Stromal cell of bone marrow (primary cell): ENCODE results near the gene KIF4B.

Experiments used
- DNase-seq: peaks from one replicate; pipeline ENCODE4 v3.0.0-alpha.2; 2012; ENCODE audit warnings: low read depth

Gene KIF4B

GRCh38 chr5:155057626-155058025, 44.1 kb downstream of the KIF4B start:
- DNase-seq, result no peak

GRCh38 chr5:155064580-155064979, 51.0 kb downstream of the KIF4B start:
- no peak for DNase-seq

GRCh38 chr5:155066886-155067595, 53.5 kb downstream of the KIF4B start:
- no peak for DNase-seq
